Retinal pigment epithelial cell (primary cell): ENCODE data around the gene CARD19.

Experiments
- DNase-seq: peaks from one replicate; pipeline ENCODE4 v3.0.0-alpha.2; 2010; ENCODE audit warnings: low read depth
- H3K4me3 ChIP-seq: 2 replicates; pipeline ENCODE4 v1.5.1; 2011; ENCODE audit warnings: mild to moderate bottlenecking, low read length, control low read depth, moderate library complexity
- CTCF ChIP-seq: conservative IDR thresholded peaks from 2 replicates; pipeline ENCODE4 v1.5.1; 2011; ENCODE audit warnings: low read depth, low read length, control low read depth, inconsistent platforms

CARD19 gene

DNA sequence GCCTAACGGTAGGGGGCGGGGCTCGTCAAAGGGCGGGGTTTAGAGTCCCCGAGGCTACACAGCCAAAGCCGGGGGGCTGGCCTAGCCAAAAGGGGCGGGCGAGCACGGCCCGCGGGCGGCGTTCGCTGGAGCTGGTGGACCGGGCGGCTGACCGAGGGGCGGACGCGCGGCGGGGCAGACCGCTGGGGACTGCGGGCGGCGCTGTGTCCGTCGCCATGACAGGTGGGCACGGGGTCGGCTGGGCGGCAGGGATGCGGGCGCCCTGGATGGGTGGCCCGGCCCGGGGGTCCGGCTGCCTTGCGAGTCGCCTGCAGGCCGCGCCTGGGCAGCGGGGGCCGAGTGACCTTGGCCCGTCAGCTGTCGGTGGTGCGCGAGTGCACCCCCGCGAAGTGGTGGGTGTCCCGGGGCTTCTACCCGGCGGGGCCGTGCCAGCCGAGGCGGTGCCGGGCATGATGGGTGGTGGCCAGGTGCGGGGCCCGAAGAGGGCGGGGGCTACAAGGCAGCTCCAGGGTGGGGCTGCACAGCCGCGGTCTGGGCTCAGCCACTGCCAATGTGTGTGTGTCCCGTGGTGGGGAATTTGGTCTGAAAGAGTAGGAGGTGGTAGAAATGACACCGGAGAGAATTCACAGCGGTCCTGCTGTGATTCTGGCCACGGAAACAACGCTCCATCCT, at the start of gene CARD19:
CARD19 (plus strand) TSS at position 87 of the 672 bp plus-strand sequence; CDS start at position 216, 129 bp downstream.
- H3K4me3 ChIP-seq = peak within 1 kb of the TSS; percentile 76
- no peak for DNase-seq
- TF ChIP-seq CTCF = no peak

DNA sequence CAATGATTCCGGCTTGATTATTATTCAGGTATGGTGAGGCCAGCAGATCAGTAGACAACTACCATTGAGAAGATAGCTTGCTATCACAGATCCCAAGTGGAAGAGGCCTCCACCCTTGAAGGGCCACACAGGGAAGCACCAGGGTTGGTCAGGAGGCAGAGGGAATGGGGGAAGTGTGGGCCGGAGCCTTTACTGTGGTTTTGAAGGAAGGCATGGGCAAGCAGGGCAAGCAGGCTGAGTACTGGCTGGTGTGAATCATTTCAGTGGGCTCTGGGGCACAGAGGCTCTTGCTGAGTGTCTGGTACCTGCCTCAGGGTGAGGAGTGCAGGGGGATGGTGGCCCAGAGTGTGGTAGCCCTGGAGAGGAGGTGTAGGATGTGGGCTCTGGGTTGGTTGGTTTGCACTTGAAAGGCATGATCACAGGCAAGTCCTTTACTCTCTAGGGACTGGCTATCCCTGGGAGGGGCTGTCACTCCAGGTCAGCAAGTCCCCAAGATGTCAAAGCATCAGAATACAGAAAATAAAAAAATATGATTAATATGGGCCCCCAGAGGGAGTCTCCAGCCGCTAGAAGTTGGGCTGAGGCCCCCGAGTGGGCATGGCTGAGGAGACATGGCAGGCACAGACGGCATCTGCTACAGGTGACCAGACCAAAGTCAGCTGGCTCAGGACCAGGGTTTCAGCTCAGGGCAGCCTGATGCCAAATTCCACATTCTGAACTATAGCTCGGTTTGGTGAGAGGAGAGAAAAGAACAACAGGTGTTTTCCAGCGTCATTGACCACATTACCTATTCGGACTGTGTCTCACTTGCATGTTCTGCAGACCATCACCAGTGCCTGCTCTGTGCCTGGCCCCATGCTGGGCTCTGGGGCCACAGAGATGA, 47.2 kb upstream of the CARD19 start:
- no peak overlapping the region for H3K4me3 ChIP-seq
- no peak for DNase-seq
- TF ChIP-seq CTCF = no peak

DNA sequence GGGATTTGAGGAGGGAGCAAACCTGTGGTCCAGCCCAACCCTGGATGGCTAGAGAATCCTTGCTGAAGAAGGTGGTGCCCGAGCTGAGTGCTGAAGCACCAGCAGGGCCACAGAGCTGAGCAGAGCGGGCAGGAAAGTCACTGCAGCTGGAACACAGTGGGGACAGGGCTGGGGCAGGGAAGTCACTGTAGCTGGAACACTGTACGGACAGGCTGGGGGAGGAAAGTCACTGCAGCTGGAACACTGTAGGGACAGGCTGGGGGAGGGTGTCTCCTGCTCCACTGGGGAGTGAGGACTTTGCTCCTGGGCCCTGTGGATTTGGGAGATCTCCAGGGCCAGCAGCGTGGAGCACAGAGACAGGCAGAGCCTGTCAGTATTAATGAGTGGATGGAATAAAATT, 46.5 kb upstream of the CARD19 start:
- DNase-seq = no peak
- H3K4me3 ChIP-seq = no peak overlapping the region
- TF ChIP-seq CTCF = no peak

DNA sequence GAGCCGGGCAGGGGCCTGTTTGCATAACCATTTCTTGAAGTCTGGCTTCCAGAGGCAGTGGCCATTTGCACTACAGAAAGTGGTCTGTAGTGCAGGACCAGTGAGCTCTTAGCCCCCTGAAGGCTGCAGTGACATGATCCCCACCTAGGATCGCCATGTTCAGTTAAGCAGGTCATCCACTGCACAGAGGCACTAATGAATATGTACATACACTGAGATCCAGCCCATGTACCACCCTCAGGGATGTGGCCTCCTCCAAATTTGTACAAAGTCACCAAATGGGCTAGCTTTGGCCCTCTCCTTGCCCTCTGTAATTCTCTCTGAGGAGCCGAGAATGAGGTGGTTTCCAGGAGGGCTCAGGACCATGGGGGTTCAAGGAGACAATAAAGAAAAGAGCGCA, 45.8 kb upstream of the CARD19 start:
- no peak for DNase-seq
- no peak for TF ChIP-seq CTCF
- no peak overlapping the region for H3K4me3 ChIP-seq

- H3K4me3 ChIP-seq = no peak overlapping the region
- no peak for DNase-seq
- TF ChIP-seq CTCF = no peak
Measured at GRCh38 chr9:93051680-93052089, 44.3 kb upstream of the CARD19 start.

DNA sequence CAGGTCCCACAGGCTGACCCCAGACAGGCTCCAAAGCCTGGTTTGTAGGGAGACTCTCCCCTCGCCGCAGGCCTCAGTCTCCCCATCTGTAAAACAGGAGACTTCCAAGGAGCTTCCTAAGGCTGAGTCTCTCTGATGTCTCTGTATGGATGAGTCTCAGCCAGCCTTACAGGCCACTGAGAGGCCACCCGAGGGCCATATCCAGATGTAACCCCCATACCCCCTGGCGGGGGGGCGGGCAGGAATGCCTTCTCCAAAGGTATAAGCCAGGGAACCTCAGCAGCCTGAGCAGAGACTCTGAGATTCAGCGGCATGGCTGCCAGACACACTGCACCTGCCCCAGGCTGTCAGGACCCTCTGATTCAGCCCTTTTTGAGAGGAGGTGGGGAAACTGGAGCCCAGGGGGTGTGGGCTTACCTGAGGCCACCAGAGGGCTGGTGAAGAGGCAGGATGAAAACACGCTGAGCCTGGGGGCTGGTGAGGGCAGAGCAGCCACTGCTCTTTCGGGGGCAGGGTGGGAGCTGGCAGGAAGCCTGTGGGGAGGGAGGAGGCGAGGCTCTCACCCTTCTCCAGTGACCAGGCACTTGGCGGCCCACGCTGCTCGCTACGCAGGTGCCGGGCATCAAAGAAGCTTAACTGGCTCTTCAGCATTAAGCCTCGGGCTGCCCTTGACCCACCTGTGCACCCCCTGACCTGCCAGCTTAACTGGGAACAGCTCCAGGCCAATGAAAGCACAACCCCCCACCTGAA, 43.1 kb upstream of the CARD19 start:
- TF ChIP-seq CTCF = peak; percentile 21
- DNase-seq = no peak
- H3K4me3 ChIP-seq = no peak overlapping the region
